Parathyroid adenoma (tissue), 2 donors: ENCODE results near the gene CDKN2C.

ENCODE experiments used
- H2AFZ ChIP-seq: fragments of 300-600 bp; sonication (generic); one replicate; pipeline ENCODE4 v1.7.0; 2017; ENCODE audit warnings: antibody characterized with exemption, mild to moderate bottlenecking
- H3K27ac ChIP-seq: fragments of 300-600 bp; sonication (generic); one replicate; pipeline ENCODE4 v1.7.0; 2017
- H3K27me3 ChIP-seq: fragments of 300-600 bp; sonication (generic); one replicate; pipeline ENCODE4 v1.7.0; 2017; ENCODE audit warnings: low read length; ENCODE audit not compliant: control insufficient read depth, insufficient read depth
- H3K36me3 ChIP-seq: fragments of 300-600 bp; sonication (generic); one replicate; pipeline ENCODE4 v1.7.0; 2017; ENCODE audit warnings: low read length; ENCODE audit not compliant: control insufficient read depth, insufficient read depth
- H3K4me1 ChIP-seq: fragments of 300-600 bp; sonication (generic); one replicate; pipeline ENCODE4 v1.7.0; 2017; ENCODE audit warnings: control low read depth
- H3K4me2 ChIP-seq: fragments of 300-600 bp; sonication (generic); one replicate; pipeline ENCODE4 v1.7.0; 2017; ENCODE audit warnings: low read length
- H3K4me3 ChIP-seq: fragments of 300-600 bp; sonication (generic); one replicate; pipeline ENCODE4 v1.7.0; 2017; ENCODE audit warnings: low read depth, low read length
- H3K79me2 ChIP-seq: fragments of 300-600 bp; sonication (generic); one replicate; pipeline ENCODE4 v1.7.0; 2017; ENCODE audit warnings: control low read depth
- H3K9ac ChIP-seq: fragments of 300-600 bp; sonication (generic); one replicate; pipeline ENCODE4 v1.7.0; 2017; ENCODE audit warnings: mild to moderate bottlenecking
- H3K9me3 ChIP-seq: fragments of 300-600 bp; sonication (generic); one replicate; pipeline ENCODE4 v1.7.0; 2017; ENCODE audit warnings: low read length; ENCODE audit not compliant: control insufficient read depth
- TF ChIP-seq, protein P1 (sequence below): fragments of 300-600 bp; sonication (generic); IDR thresholded peaks from one replicate; pipeline ENCODE4 v1.7.0; 2017; ENCODE audit warnings: antibody characterized with exemption, mild to moderate bottlenecking
- donor health status: primary hyperparathyroidism.

The CDKN2C gene

DNA sequence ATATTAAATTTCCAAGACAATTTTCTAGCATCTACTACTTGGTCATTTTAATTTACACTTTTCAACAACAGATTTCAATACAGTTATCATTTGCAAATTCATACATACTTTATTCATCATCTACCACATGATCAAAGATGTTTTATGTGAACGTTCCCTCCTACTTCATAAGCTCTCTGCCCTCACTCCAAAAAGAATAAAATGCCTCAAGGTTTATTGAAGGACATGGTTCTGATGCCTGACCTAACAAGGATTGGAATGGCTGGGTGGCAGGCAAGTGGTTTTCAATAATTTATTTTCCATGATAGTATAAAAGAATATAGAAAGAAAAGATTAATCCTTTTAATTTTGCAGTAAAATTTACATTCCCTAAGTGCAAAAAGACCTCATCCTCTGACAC is 5.4 kb downstream of the CDKN2C start:
- Histone ChIP-seq H3K4me1 (no peaks in the 10 kb centered on the region), H3K9me3 (no peaks in the 10 kb centered on the region), H3K36me3 (no peaks in the 10 kb centered on the region), H3K27ac (no peak overlapping the region), H3K79me2 (no peaks in the 10 kb centered on the region), H3K27me3 (no peaks in the 10 kb centered on the region), H2AFZ (no peak overlapping the region), H3K4me2 (no peak overlapping the region), H3K9ac (no peak overlapping the region), H3K4me3 (no peak overlapping the region)
- TF ChIP-seq, protein P1, sequence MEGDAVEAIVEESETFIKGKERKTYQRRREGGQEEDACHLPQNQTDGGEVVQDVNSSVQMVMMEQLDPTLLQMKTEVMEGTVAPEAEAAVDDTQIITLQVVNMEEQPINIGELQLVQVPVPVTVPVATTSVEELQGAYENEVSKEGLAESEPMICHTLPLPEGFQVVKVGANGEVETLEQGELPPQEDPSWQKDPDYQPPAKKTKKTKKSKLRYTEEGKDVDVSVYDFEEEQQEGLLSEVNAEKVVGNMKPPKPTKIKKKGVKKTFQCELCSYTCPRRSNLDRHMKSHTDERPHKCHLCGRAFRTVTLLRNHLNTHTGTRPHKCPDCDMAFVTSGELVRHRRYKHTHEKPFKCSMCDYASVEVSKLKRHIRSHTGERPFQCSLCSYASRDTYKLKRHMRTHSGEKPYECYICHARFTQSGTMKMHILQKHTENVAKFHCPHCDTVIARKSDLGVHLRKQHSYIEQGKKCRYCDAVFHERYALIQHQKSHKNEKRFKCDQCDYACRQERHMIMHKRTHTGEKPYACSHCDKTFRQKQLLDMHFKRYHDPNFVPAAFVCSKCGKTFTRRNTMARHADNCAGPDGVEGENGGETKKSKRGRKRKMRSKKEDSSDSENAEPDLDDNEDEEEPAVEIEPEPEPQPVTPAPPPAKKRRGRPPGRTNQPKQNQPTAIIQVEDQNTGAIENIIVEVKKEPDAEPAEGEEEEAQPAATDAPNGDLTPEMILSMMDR = no peak

DNA sequence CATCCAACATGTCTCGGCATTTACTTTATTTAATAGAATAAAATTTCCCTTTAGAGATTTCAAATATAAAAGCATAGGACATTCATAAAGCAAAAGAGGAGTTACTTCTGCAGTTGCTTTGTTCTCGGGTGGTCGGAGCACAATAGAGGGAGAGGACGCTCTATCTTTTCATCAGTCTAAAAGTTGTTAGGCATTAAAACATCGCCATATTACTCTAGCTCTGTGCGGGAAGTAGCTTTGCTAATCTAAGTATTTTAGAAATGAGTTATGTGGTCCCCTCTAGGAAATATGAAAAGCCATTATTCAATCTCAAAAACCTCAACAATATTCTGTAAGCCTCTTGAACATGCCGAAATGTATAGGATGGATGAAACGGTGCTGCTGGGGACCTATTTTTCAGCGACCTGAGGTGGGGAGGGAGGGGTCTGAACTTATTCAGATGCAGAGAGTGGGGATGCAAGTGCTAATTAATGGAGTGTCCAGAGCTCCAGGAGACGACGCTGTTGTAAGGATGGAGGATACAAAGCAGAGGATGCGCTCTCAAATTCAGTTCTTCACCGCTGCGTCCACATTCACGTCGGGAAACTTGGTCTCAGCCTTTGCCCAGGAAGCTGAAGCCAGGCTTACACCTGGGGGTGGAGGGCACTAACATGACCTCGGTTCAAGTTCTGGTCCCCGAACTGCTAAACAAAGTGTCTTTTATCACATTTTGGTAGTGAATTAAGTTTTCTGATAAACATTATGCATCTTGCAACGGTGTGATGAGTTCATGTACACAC is 6.3 kb downstream of the CDKN2C start:
- H3K36me3 ChIP-seq = no peaks in the 10 kb centered on the region
- H3K4me1 ChIP-seq = no peaks in the 10 kb centered on the region
- H3K4me3 ChIP-seq = peak overlapping the region; percentile 90
- H3K9me3 ChIP-seq = no peaks in the 10 kb centered on the region
- H3K79me2 ChIP-seq = no peaks in the 10 kb centered on the region
- peak overlapping the region; percentile 69 for H2AFZ ChIP-seq
- no peak overlapping the region for H3K9ac ChIP-seq
- peak overlapping the region; percentile 91 for H3K4me2 ChIP-seq
- TF ChIP-seq, protein P1 = no peak
- no peak overlapping the region for H3K27ac ChIP-seq
- no peaks in the 10 kb centered on the region for H3K27me3 ChIP-seq

DNA sequence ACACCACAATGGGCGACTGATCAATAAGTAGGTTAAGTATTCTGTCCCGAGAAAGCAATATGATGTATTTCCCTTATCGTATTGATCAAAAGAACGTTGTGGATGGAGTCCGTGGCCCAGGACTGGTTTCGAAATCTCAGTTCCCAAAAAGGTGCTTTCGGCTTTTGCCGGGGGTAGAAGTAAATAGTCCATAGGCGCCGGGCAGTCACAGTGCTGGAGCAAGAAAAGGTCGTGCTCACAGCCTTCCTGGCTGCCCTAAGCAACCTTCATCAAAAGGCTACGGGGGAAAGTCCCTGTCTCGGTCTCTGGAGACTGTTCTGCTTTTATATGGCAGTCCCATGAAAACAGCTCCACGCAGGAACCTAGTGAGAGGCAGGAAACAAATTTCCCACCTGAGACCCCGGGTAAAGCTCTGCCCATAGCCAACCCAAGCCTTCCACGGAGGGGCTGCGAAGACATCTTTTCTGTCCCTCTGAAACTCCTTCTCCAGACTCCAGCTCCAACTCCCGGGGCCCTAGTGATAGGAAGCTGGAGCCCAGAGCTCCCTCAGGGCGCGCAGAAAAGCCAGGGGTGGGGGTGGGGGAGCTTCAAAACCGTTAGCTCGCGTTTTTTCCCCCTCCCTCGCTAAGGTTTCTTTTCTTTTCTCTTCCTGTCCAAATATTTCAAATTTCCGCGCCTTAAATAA is 7.0 kb downstream of the CDKN2C start:
- no peaks in the 10 kb centered on the region for H3K27me3 ChIP-seq
- peak overlapping the region; percentile 31 for H3K9ac ChIP-seq
- peak overlapping the region; percentile 69 for H2AFZ ChIP-seq
- peak overlapping the region; percentile 91 for H3K4me2 ChIP-seq
- TF ChIP-seq, protein P1 = no peak
- H3K79me2 ChIP-seq = no peaks in the 10 kb centered on the region
- H3K4me1 ChIP-seq = no peaks in the 10 kb centered on the region
- H3K4me3 ChIP-seq = peak overlapping the region; percentile 90
- no peaks in the 10 kb centered on the region for H3K9me3 ChIP-seq
- peak overlapping the region; percentile 86 for H3K27ac ChIP-seq
- no peaks in the 10 kb centered on the region for H3K36me3 ChIP-seq

DNA sequence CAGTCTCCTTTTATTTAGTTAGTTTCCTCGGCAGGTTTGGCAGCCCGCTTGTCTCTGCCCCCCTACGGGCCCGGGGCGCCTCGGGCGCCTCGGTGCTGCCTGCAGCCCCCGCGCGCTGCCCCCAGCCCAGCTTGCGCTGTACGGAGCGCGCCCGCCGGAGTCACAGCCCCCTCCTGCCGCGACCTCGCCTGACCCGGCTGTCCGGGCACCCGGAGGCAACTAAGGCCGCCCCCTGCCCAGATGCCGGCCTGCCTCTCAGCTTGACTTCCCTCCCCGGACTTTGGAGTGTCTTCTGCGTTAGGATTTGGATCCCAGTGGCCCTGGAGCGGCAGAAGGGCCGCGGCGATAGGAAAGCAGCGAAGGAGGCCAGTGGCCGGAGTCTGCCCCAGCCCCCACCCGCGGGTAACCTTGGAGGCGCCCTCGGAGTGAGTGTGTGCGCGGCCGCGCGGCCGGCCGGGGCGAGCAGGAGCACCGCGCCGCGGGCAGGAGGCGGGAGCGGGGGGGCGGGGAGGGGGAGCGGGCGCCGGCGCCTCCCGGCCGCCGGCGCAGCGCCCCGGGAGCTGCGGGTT is 7.6 kb downstream of the CDKN2C start:
- Histone ChIP-seq H3K9ac (peak overlapping the region; percentile 31), H3K36me3 (no peaks in the 10 kb centered on the region), H2AFZ (peak overlapping the region; percentile 69), H3K4me3 (peak overlapping the region; percentile 90), H3K27me3 (no peaks in the 10 kb centered on the region), H3K79me2 (no peaks in the 10 kb centered on the region), H3K4me1 (no peaks in the 10 kb centered on the region), H3K27ac (peak overlapping the region; percentile 86), H3K4me2 (peak overlapping the region; percentile 91), H3K9me3 (no peaks in the 10 kb centered on the region)
- TF ChIP-seq, protein P1 = no peak
